Heart left ventricle (tissue), 16 donors: ENCODE measurements around the gene CHST11. TPM values are rescaled to one million over a fixed set of nuclear protein-coding genes. Genes with fewer than 3 reads are reported as not detected.

Experiments used
- ATAC-seq, 4 donors: fragments of 200-7000 bp; cut with Tn5 transposase; one replicate each; pipeline ENCODE4 v1.9.1; 2020 to 2022; ENCODE audit warnings: moderate library complexity in 4 of 4, mild to moderate bottlenecking in 3 of 4, moderate number of reproducible peaks in 1 of 4
- DNase-seq, 5 donors: peaks; one replicate each; pipeline ENCODE4 v3.0.0-alpha.2; 2020
- H3K27ac ChIP-seq, 12 donors: fragments of 200-600 bp; sonication (generic) in 4 of 12; one replicate each; pipeline versions ENCODE4 v1.5.0 to v1.8.0; 2016 to 2022; ENCODE audit warnings: mild to moderate bottlenecking in 2 of 12
- H3K27me3 ChIP-seq, 9 donors: fragments of 200-600 bp; sonication (generic) in 2 of 9; one replicate each; pipeline versions ENCODE4 v1.5.1 to v1.8.0; 2016 to 2022; ENCODE audit warnings: mild to moderate bottlenecking in 3 of 9
- H3K36me3 ChIP-seq, 9 donors: fragments of 200-600 bp; sonication (generic) in 2 of 9; one replicate each; pipeline versions ENCODE4 v1.5.0 to v1.8.0; 2018 to 2022; ENCODE audit warnings: mild to moderate bottlenecking in 2 of 9
- H3K4me1 ChIP-seq, 12 donors: fragments of 200-600 bp; sonication (generic) in 4 of 12; one replicate each; pipeline versions ENCODE4 v1.5.0 to v1.8.0; 2016 to 2022; ENCODE audit warnings: mild to moderate bottlenecking in 3 of 12
- H3K4me3 ChIP-seq, 12 donors: fragments of 200-600 bp; sonication (generic) in 4 of 12; one replicate each; pipeline versions ENCODE4 v1.5.0 to v1.8.0; 2017 to 2022; ENCODE audit warnings: mild to moderate bottlenecking in 9 of 12, moderate library complexity in 4 of 12
- H3K9me3 ChIP-seq, 12 donors: fragments of 200-600 bp; sonication (generic) in 4 of 12; one replicate each; pipeline versions ENCODE4 v1.5.0 to v1.8.0; 2016 to 2022; ENCODE audit warnings: mild to moderate bottlenecking in 1 of 12
- POLR2A ChIP-seq, 2 donors: fragments of 450-650 bp; IDR thresholded peaks; one replicate each; pipeline ENCODE4 v1.6.1; 2017; ENCODE audit warnings: antibody characterized with exemption in 2 of 2, mild to moderate bottlenecking in 2 of 2, moderate library complexity in 2 of 2
- WGBS, 4 donors: extraction: QIAGEN DNeasy Blood & Tissue Kit in 2 of 4; methylation state at CpG; one replicate each; pipeline versions ENCODE4 v1.1.5 to v1.1.7; 2013 to 2018; 5-methylcytosine and 5-hydroxymethylcytosine counted together
- intact Hi-C, 10 donors: fragments of 100-400 bp; cut with DNase I; formaldehyde crosslinking; loops; one replicate each; pipeline versions ENCODE4 v1.11.1 to v1.14.2; 2022
- polyA plus RNA-seq, 2 donors: library from polyadenylated mRNA; stranded (reverse); fragments of 200-250 nt; gene quantifications; one replicate each; pipeline ENCODE4 v1.2.3, GENCODE V29; 2013
- total RNA-seq, 9 donors: library from RNA; depleted of rRNA in 2 of 9; stranded (reverse); fragments of >200 nt in 2 of 9; fragmentation: NEBNext Ultra II Directional in 3 of 9; extraction: Animal tissue kit (Norgen Biotek cat#: 25700) in 3 of 9; gene quantifications; one replicate each; pipeline versions ENCODE4 v1.1.0 to v1.2.4, GENCODE V29; 2016 to 2023
- TF ChIP-seq, protein P1 (sequence below), 12 donors: fragments of 200-600 bp; sonication (generic) in 4 of 12; IDR thresholded peaks; one replicate each; pipeline versions ENCODE4 v1.5.0 to v1.8.0; 2018 to 2022; ENCODE audit warnings: antibody characterized with exemption in 12 of 12, mild to moderate bottlenecking in 5 of 12
- donor health status: ischemic (EF 13 %, LVEDD 7.1; RV severe dilation, severe dysfunction).
- donor health status: healthy with polysubstance abuse.
- donor health status: DM: no; HTN: yes; CAD: no.
- donor health status: DM: no; HTN: no; CAD: no.
- donor health status: ischemic (EF 25% LVEDD 6.9; RV normal size, moderate dysfunction).
- donor health status: ischemic (EF 25% LVEDD 5.7; RV mildly dilated, moderate dysfunction).
- donor health status: healthy.
- donor health status: DM: yes; HTN: yes; CAD: no.
- donor health status: ischemic (EF 35%, LVEDD 5.7; RV mildly dilated, moderate dysfunction).
- donor health status: nonischemic (EF 11% LVEDD 7.7; RV severe dilation, severe dysfunction).
- donor health status: DM: yes; HTN: yes; CAD: no.
- donor health status: PGD.
- donor health status: ischemic (EF 29% LVEDD 5.4; RV normal size, mild dysfunction).
- donor health status: nonischemic (EF 23%, LVEDD 6.1; RV moderate dilation, normal function).

The CHST11 gene
- total and polyA plus RNA-seq, 11 donors = 1.1 to 16.9 (median 3.4) TPM

DNA sequence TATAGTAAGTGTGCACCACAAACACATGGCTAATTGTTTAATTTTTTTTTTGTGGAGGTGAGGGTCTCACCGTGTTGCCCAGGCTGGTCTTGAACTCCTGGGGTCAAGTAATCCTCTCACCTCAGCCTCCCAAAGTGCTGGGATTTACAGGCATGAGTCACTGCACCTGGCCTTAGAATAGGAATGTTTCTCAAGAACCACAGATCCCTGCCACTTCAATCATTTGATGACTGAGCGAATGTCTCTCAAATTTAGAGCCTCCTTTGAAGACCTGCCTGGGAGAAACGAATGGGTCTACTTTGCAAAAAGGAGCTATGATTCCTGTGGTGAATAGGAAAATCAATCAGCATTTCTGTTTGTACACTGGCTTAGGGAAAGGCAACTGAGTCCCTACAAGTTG is 33.5 kb upstream of the CHST11 start:
- TF ChIP-seq, protein P1, sequence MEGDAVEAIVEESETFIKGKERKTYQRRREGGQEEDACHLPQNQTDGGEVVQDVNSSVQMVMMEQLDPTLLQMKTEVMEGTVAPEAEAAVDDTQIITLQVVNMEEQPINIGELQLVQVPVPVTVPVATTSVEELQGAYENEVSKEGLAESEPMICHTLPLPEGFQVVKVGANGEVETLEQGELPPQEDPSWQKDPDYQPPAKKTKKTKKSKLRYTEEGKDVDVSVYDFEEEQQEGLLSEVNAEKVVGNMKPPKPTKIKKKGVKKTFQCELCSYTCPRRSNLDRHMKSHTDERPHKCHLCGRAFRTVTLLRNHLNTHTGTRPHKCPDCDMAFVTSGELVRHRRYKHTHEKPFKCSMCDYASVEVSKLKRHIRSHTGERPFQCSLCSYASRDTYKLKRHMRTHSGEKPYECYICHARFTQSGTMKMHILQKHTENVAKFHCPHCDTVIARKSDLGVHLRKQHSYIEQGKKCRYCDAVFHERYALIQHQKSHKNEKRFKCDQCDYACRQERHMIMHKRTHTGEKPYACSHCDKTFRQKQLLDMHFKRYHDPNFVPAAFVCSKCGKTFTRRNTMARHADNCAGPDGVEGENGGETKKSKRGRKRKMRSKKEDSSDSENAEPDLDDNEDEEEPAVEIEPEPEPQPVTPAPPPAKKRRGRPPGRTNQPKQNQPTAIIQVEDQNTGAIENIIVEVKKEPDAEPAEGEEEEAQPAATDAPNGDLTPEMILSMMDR (IDR thresholded peaks at IDR 0.05) = no peak
- TF ChIP-seq POLR2A (IDR thresholded peaks at IDR 0.05) = no peak
- intact Hi-C loops = no loop called here
- no peak overlapping the region for H3K4me3 ChIP-seq
- no peak overlapping the region for H3K27ac ChIP-seq
- H3K9me3 ChIP-seq = no peaks in the 10 kb centered on the region
- WGBS, 4 donors = 80 to 94% (median 81%) methylated on average over 3 of the region's 3 CpGs
- no peaks in the 10 kb centered on the region for H3K4me1 ChIP-seq
- H3K36me3 ChIP-seq = no peaks in the 10 kb centered on the region
- H3K27me3 ChIP-seq = no peaks in the 10 kb centered on the region
- DNase-seq (no peak), ATAC-seq (no peak)

- no peaks in the 10 kb centered on the region for H3K36me3 ChIP-seq
- DNase-seq = no peak
- no peaks in the 10 kb centered on the region for H3K9me3 ChIP-seq
- intact Hi-C loops = no loop called here
- no peaks in the 10 kb centered on the region for H3K4me1 ChIP-seq
- H3K27ac ChIP-seq = no peak overlapping the region
- WGBS, 4 donors = 76 to 83% (median 80%) methylated on average over 5 of the region's 5 CpGs
- no peak overlapping the region for H3K4me3 ChIP-seq
- no peak for ATAC-seq
- H3K27me3 ChIP-seq = no peaks in the 10 kb centered on the region
- TF ChIP-seq, protein P1 (IDR thresholded peaks at IDR 0.05) = no peak
- no peak for TF ChIP-seq POLR2A (IDR thresholded peaks at IDR 0.05)
These were observed 32.9 kb upstream of the CHST11 start for GRCh38 chr12:104423809-104424208.

GRCh38 chr12:104424955-104425354 is 31.8 kb upstream of the CHST11 start:
- intact Hi-C loops = no loop called here
- ATAC-seq (no peak), DNase-seq (no peak)
- no peaks in the 10 kb centered on the region for H3K27me3 ChIP-seq
- no peaks in the 10 kb centered on the region for H3K4me1 ChIP-seq
- no peak for TF ChIP-seq POLR2A (IDR thresholded peaks at IDR 0.05)
- TF ChIP-seq, protein P1 (IDR thresholded peaks at IDR 0.05) = no peak
- H3K9me3 ChIP-seq = no peaks in the 10 kb centered on the region
- no peaks in the 10 kb centered on the region for H3K36me3 ChIP-seq
- H3K27ac ChIP-seq = no peak overlapping the region
- no peak overlapping the region for H3K4me3 ChIP-seq
- WGBS, 4 donors = 72 to 80% (median 80%) methylated on average over 1 of the region's 1 CpG

DNA sequence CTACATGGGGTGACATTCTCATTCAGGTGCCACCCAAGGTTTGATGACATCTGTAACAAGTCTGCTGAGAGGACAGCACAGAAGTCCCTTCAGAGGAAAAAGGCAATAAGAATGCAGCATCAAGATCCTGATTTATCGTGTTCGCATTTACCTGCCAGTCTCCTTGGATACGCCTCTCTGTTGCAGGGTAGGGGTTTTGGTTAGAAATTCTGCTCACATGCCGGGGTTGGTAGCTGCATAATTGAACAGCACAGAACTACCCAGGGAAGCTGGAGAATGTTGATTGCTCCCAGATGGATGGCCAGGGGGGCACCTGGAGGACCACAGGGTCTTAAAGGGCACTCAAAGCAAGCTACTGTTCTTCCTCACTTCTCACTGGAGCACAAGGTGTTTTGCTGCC is 31.1 kb upstream of the CHST11 start:
- no peaks in the 10 kb centered on the region for H3K36me3 ChIP-seq
- WGBS, 4 donors = 85 to 93% (median 91%) methylated on average over 4 of the region's 4 CpGs
- H3K27ac ChIP-seq = no peak overlapping the region
- H3K4me3 ChIP-seq = no peak overlapping the region
- H3K27me3 ChIP-seq = no peaks in the 10 kb centered on the region
- ATAC-seq (no peak), DNase-seq (no peak)
- intact Hi-C loops = no loop called here
- no peaks in the 10 kb centered on the region for H3K4me1 ChIP-seq
- TF ChIP-seq POLR2A (IDR thresholded peaks at IDR 0.05) = no peak
- TF ChIP-seq, protein P1 (IDR thresholded peaks at IDR 0.05) = no peak
- no peaks in the 10 kb centered on the region for H3K9me3 ChIP-seq
